Heart left ventricle (tissue), 16 donors: ENCODE measurements around the gene COL23A1. TPM values are rescaled to one million over a fixed set of nuclear protein-coding genes. Genes with fewer than 3 reads are reported as not detected.

Source experiments
- ATAC-seq, 4 donors: fragments of 200-7000 bp; cut with Tn5 transposase; one replicate each; pipeline ENCODE4 v1.9.1; 2020 to 2022; ENCODE audit warnings: moderate library complexity in 4 of 4, mild to moderate bottlenecking in 3 of 4, moderate number of reproducible peaks in 1 of 4
- DNase-seq, 5 donors: peaks; one replicate each; pipeline ENCODE4 v3.0.0-alpha.2; 2020
- H3K27ac ChIP-seq, 12 donors: fragments of 200-600 bp; sonication (generic) in 4 of 12; one replicate each; pipeline versions ENCODE4 v1.5.0 to v1.8.0; 2016 to 2022; ENCODE audit warnings: mild to moderate bottlenecking in 2 of 12
- H3K27me3 ChIP-seq, 9 donors: fragments of 200-600 bp; sonication (generic) in 2 of 9; one replicate each; pipeline versions ENCODE4 v1.5.1 to v1.8.0; 2016 to 2022; ENCODE audit warnings: mild to moderate bottlenecking in 3 of 9
- H3K36me3 ChIP-seq, 9 donors: fragments of 200-600 bp; sonication (generic) in 2 of 9; one replicate each; pipeline versions ENCODE4 v1.5.0 to v1.8.0; 2018 to 2022; ENCODE audit warnings: mild to moderate bottlenecking in 2 of 9
- H3K4me1 ChIP-seq, 12 donors: fragments of 200-600 bp; sonication (generic) in 4 of 12; one replicate each; pipeline versions ENCODE4 v1.5.0 to v1.8.0; 2016 to 2022; ENCODE audit warnings: mild to moderate bottlenecking in 3 of 12
- H3K4me3 ChIP-seq, 12 donors: fragments of 200-600 bp; sonication (generic) in 4 of 12; one replicate each; pipeline versions ENCODE4 v1.5.0 to v1.8.0; 2017 to 2022; ENCODE audit warnings: mild to moderate bottlenecking in 9 of 12, moderate library complexity in 4 of 12
- H3K9me3 ChIP-seq, 12 donors: fragments of 200-600 bp; sonication (generic) in 4 of 12; one replicate each; pipeline versions ENCODE4 v1.5.0 to v1.8.0; 2016 to 2022; ENCODE audit warnings: mild to moderate bottlenecking in 1 of 12
- CTCF ChIP-seq, 12 donors: fragments of 200-600 bp; sonication (generic) in 4 of 12; IDR thresholded peaks; one replicate each; pipeline versions ENCODE4 v1.5.0 to v1.8.0; 2018 to 2022; ENCODE audit warnings: antibody characterized with exemption in 12 of 12, mild to moderate bottlenecking in 5 of 12
- POLR2A ChIP-seq, 2 donors: fragments of 450-650 bp; IDR thresholded peaks; one replicate each; pipeline ENCODE4 v1.6.1; 2017; ENCODE audit warnings: antibody characterized with exemption in 2 of 2, mild to moderate bottlenecking in 2 of 2, moderate library complexity in 2 of 2
- WGBS, 4 donors: extraction: QIAGEN DNeasy Blood & Tissue Kit in 2 of 4; methylation state at CpG; one replicate each; pipeline versions ENCODE4 v1.1.5 to v1.1.7; 2013 to 2018; 5-methylcytosine and 5-hydroxymethylcytosine counted together
- intact Hi-C, 10 donors: fragments of 100-400 bp; cut with DNase I; formaldehyde crosslinking; loops; one replicate each; pipeline versions ENCODE4 v1.11.1 to v1.14.2; 2022
- polyA plus RNA-seq, 2 donors: library from polyadenylated mRNA; stranded (reverse); fragments of 200-250 nt; gene quantifications; one replicate each; pipeline ENCODE4 v1.2.3, GENCODE V29; 2013
- total RNA-seq, 9 donors: library from RNA; depleted of rRNA in 2 of 9; stranded (reverse); fragments of >200 nt in 2 of 9; fragmentation: NEBNext Ultra II Directional in 3 of 9; extraction: Animal tissue kit (Norgen Biotek cat#: 25700) in 3 of 9; gene quantifications; one replicate each; pipeline versions ENCODE4 v1.1.0 to v1.2.4, GENCODE V29; 2016 to 2023
- donor health status: ischemic (EF 13 %, LVEDD 7.1; RV severe dilation, severe dysfunction).
- donor health status: healthy with polysubstance abuse.
- donor health status: DM: no; HTN: yes; CAD: no.
- donor health status: DM: no; HTN: no; CAD: no.
- donor health status: ischemic (EF 25% LVEDD 6.9; RV normal size, moderate dysfunction).
- donor health status: ischemic (EF 25% LVEDD 5.7; RV mildly dilated, moderate dysfunction).
- donor health status: healthy.
- donor health status: DM: yes; HTN: yes; CAD: no.
- donor health status: ischemic (EF 35%, LVEDD 5.7; RV mildly dilated, moderate dysfunction).
- donor health status: nonischemic (EF 11% LVEDD 7.7; RV severe dilation, severe dysfunction).
- donor health status: DM: yes; HTN: yes; CAD: no.
- donor health status: PGD.
- donor health status: ischemic (EF 29% LVEDD 5.4; RV normal size, mild dysfunction).
- donor health status: nonischemic (EF 23%, LVEDD 6.1; RV moderate dilation, normal function).

Gene COL23A1
- total and polyA plus RNA-seq, 11 donors: 6.0 to 33.0 (median 18.8) TPM

- ATAC-seq: no peak
- 68 to 85% (median 79%) methylated on average over 2 to 9 of the region's 9 CpGs for WGBS, 4 donors
- intact Hi-C loops: no loop called here
- no peak overlapping the region for H3K4me3 ChIP-seq
- DNase-seq: no peak
- H3K4me1 ChIP-seq: no peaks in the 10 kb centered on the region
- no peak for TF ChIP-seq POLR2A (IDR thresholded peaks at IDR 0.05)
- TF ChIP-seq CTCF (IDR thresholded peaks at IDR 0.05): no peak
- no peak overlapping the region for H3K27ac ChIP-seq
- H3K9me3 ChIP-seq: no peaks in the 10 kb centered on the region
- no peaks in the 10 kb centered on the region for H3K27me3 ChIP-seq
- H3K36me3 ChIP-seq: no peaks in the 10 kb centered on the region
Observed at GRCh38 chr5:178419196-178419595, 171.0 kb downstream of the COL23A1 start.

GRCh38 chr5:178418471-178419010, 171.7 kb downstream of the COL23A1 start:
- intact Hi-C loops: no loop called here
- H3K9me3 ChIP-seq: no peaks in the 10 kb centered on the region
- no peak for ATAC-seq
- H3K27ac ChIP-seq: no peak overlapping the region
- no peaks in the 10 kb centered on the region for H3K4me1 ChIP-seq
- no peaks in the 10 kb centered on the region for H3K36me3 ChIP-seq
- no peaks in the 10 kb centered on the region for H3K27me3 ChIP-seq
- TF ChIP-seq CTCF (IDR thresholded peaks at IDR 0.05) (no peak), POLR2A (IDR thresholded peaks at IDR 0.05) (no peak)
- WGBS, 4 donors: 93 to 96% (median 94%) methylated on average over 5 to 7 of the region's 7 CpGs
- no peak overlapping the region for H3K4me3 ChIP-seq
- DNase-seq: no peak

GRCh38 chr5:178418031-178418430, 172.2 kb downstream of the COL23A1 start:
- H3K27ac ChIP-seq: no peak overlapping the region
- DNase-seq (no peak), ATAC-seq (no peak)
- no peak overlapping the region for H3K4me3 ChIP-seq
- peaks cover 0 to under 1% (median 0%) of the 10 kb centered on the region in 9 donors for H3K27me3 ChIP-seq
- TF ChIP-seq POLR2A (IDR thresholded peaks at IDR 0.05) (no peak), CTCF (IDR thresholded peaks at IDR 0.05) (no peak)
- intact Hi-C loops: no loop called here
- H3K36me3 ChIP-seq: no peaks in the 10 kb centered on the region
- H3K9me3 ChIP-seq: no peaks in the 10 kb centered on the region
- H3K4me1 ChIP-seq: no peaks in the 10 kb centered on the region
- 88 to 98% (median 90%) methylated on average over 2 of the region's 2 CpGs for WGBS, 4 donors

GRCh38 chr5:178417391-178417811, 172.8 kb downstream of the COL23A1 start:
- H3K27ac ChIP-seq: no peak overlapping the region
- ATAC-seq (no peak), DNase-seq (no peak)
- 67 to 79% (median 74%) methylated on average over 13 of the region's 13 CpGs for WGBS, 4 donors
- H3K4me3 ChIP-seq: no peak overlapping the region
- H3K9me3 ChIP-seq: no peaks in the 10 kb centered on the region
- no peak for TF ChIP-seq POLR2A (IDR thresholded peaks at IDR 0.05)
- TF ChIP-seq CTCF (IDR thresholded peaks at IDR 0.05): no peak
- no peaks in the 10 kb centered on the region for H3K4me1 ChIP-seq
- intact Hi-C loops: no loop called here
- peaks cover 0 to 5% (median 0%) of the 10 kb centered on the region in 9 donors for H3K27me3 ChIP-seq
- H3K36me3 ChIP-seq: no peaks in the 10 kb centered on the region
